H7 (cell line): ENCODE data around the gene ROR1. TPM values are rescaled to one million over a fixed set of nuclear protein-coding genes. Genes with fewer than 3 reads are reported as not detected.

Experiments used
- DNase-seq: peaks from one replicate; pipeline ENCODE4 v3.0.0; 2012
- H3K27me3 ChIP-seq: 2 replicates; pipeline ENCODE4 v1.6.0; 2011; ENCODE audit warnings: mild to moderate bottlenecking, low read length; ENCODE audit not compliant: control insufficient read depth, insufficient read depth
- H3K36me3 ChIP-seq: replicated peaks from 2 replicates; pipeline ENCODE4 v1.5.1; 2011; ENCODE audit warnings: low read length; ENCODE audit not compliant: control insufficient read depth, insufficient read depth
- H3K4me3 ChIP-seq: 2 replicates; pipeline ENCODE4 v1.5.1; 2011; ENCODE audit warnings: low read depth, mild to moderate bottlenecking, control low read depth, low read length, moderate library complexity; ENCODE audit not compliant: insufficient read depth
- total RNA-seq: library from RNA; depleted of rRNA; stranded (reverse); fragments of >200 nt; shearing (Covaris generic); gene quantifications from 2 replicates; pipeline ENCODE4 v1.2.3, GENCODE V29; 2014

The ROR1 gene
- total RNA-seq, 1 experiment from 2014 or later = 63.4 TPM

GRCh38 chr1:64121766-64122385 lies 348.1 kb downstream of the ROR1 start:
- Histone ChIP-seq H3K27me3 (no peaks in the 10 kb centered on the region), H3K36me3 (no peaks in the 10 kb centered on the region), H3K4me3 (no peak overlapping the region)
- no peak for DNase-seq

DNA sequence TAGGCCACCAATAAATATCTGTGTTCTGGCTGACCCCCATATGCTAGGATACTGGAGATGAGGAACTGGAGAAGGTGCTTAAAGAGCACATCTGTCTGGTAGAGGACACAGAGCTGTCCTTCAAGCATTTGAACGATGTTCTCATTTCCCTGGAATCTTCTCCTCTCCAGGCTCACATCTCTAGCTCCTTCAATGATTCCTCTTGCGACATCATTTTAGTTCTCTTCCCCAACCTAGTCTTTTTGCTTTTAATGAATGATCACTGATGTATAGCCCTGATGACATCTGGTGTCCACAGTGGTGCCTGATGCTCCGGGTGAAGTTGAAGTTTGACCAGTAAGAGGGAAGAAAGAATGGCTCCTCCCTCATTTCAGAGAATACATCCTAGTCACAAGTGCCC lies 348.8 kb downstream of the ROR1 start:
- Histone ChIP-seq H3K36me3 (no peaks in the 10 kb centered on the region), H3K4me3 (no peak overlapping the region), H3K27me3 (no peaks in the 10 kb centered on the region)
- DNase-seq = no peak

- H3K27me3 ChIP-seq = no peaks in the 10 kb centered on the region
- no peak for DNase-seq
- no peak overlapping the region for H3K4me3 ChIP-seq
- H3K36me3 ChIP-seq = no peaks in the 10 kb centered on the region
Measured at GRCh38 chr1:64124704-64125440, 351.1 kb downstream of the ROR1 start.

DNA sequence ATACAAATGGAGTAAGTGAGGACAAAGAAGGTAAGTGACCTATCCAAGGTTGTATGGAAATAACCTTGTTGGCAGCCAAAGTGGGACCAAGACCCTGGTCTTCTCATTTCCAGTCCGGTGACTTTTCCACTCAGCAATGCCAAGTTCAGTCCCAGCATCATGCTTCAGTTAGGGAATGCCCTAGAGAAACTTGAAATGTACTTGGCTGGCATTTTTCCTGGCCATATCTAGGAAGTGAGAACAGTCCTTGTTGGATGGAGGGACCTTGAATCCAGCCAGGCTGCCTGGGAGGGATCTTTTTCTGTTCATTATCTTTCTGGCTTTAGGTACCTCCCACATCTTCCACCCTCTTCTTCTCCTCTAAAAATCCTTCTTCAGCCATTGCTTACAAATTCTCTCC lies 352.8 kb downstream of the ROR1 start:
- Histone ChIP-seq H3K36me3 (no peaks in the 10 kb centered on the region), H3K27me3 (no peaks in the 10 kb centered on the region), H3K4me3 (no peak overlapping the region)
- no peak for DNase-seq

DNA sequence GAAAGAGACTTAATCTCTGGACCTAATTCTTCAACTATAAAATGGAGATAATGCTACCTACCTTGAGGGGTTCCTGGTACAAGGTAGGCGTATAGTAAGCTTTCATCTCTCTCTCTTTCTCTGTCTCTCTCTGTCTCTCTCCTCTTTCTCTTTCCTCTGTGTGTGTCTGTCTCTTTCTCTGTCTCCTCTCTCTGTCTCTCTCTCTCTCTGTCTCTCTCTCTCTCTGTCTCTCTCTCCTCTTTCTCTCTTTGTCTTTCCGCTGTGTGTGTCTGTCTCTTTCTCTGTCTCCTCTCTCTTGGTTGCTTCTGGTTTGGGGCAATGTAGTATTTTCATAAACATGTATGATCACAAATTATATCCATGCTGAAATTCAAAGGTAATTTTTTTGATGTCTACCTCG lies 353.5 kb downstream of the ROR1 start:
- Histone ChIP-seq H3K36me3 (no peaks in the 10 kb centered on the region), H3K27me3 (no peaks in the 10 kb centered on the region), H3K4me3 (no peak overlapping the region)
- no peak for DNase-seq

- no peaks in the 10 kb centered on the region for H3K36me3 ChIP-seq
- no peak overlapping the region for H3K4me3 ChIP-seq
- H3K27me3 ChIP-seq = no peaks in the 10 kb centered on the region
- DNase-seq = no peak
Measured at GRCh38 chr1:64129701-64130100, 355.9 kb downstream of the ROR1 start.

DNA sequence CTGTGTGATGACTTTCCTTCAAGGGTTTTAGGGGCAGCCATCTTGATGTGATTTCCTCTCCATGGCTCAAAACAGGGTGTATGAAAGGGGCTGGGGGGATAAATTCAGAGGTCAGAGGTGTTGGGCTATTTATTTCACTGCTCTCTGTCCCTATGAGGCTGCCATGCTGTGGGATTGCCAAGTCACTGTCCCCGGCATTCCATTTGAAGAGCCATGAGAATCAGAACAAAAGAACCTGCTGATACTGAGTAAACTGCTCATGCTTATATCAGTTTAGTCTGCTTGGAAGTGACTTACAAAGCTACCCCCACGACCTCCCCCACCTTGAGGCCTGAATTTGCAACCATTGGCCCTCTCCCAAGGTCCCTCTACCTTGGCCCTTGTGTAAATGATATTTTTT lies 357.3 kb downstream of the ROR1 start:
- no peak overlapping the region for H3K4me3 ChIP-seq
- DNase-seq = no peak
- H3K36me3 ChIP-seq = no peaks in the 10 kb centered on the region
- H3K27me3 ChIP-seq = no peaks in the 10 kb centered on the region

GRCh38 chr1:64133036-64133435 lies 359.2 kb downstream of the ROR1 start:
- H3K27me3 ChIP-seq = no peaks in the 10 kb centered on the region
- H3K36me3 ChIP-seq = 0 out of 2 replicates have a peak, but pooled peaks cover 1% of the 10 kb centered on the region
- no peak for DNase-seq
- no peak overlapping the region for H3K4me3 ChIP-seq

GRCh38 chr1:64135462-64136223 lies 361.8 kb downstream of the ROR1 start:
- Histone ChIP-seq H3K27me3 (no peaks in the 10 kb centered on the region), H3K36me3 (peaks cover 1% of the 10 kb centered on the region), H3K4me3 (no peak overlapping the region)
- DNase-seq = no peak

- no peaks in the 10 kb centered on the region for H3K27me3 ChIP-seq
- peaks cover 1% of the 10 kb centered on the region for H3K36me3 ChIP-seq
- H3K4me3 ChIP-seq = no peak overlapping the region
- DNase-seq = no peak
Measured at GRCh38 chr1:64136296-64136695, 362.5 kb downstream of the ROR1 start.

GRCh38 chr1:64136752-64137411 lies 363.1 kb downstream of the ROR1 start:
- peak; percentile 38 for DNase-seq
- H3K36me3 ChIP-seq = peaks cover 1% of the 10 kb centered on the region
- no peak overlapping the region for H3K4me3 ChIP-seq
- H3K27me3 ChIP-seq = no peaks in the 10 kb centered on the region

DNA sequence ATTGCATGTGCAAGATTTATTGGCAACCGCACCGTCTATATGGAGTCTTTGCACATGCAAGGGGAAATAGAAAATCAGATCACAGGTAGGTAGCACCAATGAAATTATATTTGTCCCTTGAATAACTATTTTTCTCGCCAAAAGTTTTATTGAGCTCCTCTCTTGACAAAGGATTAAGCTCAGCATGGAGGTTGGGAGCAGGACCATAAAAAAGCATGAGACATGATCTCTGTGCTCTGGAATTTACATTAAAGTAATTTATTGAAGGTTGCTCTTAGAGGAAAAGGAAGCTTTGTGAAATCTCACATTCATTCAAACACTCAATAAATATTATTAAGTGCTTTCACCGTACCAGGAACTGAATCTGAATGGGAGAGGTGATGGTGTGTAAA lies 363.6 kb downstream of the ROR1 start:
- H3K36me3 ChIP-seq = peaks cover 1% of the 10 kb centered on the region
- no peak overlapping the region for H3K4me3 ChIP-seq
- no peaks in the 10 kb centered on the region for H3K27me3 ChIP-seq
- no peak for DNase-seq

- no peak for DNase-seq
- Histone ChIP-seq H3K27me3 (no peaks in the 10 kb centered on the region), H3K4me3 (no peak overlapping the region), H3K36me3 (peaks cover 2% of the 10 kb centered on the region)
Measured at GRCh38 chr1:64139877-64140276, 366.1 kb downstream of the ROR1 start.

- no peak overlapping the region for H3K4me3 ChIP-seq
- H3K36me3 ChIP-seq = peaks cover 2% of the 10 kb centered on the region
- no peaks in the 10 kb centered on the region for H3K27me3 ChIP-seq
- no peak for DNase-seq
Measured at GRCh38 chr1:64140596-64140995, 366.8 kb downstream of the ROR1 start.
